ENCODE results near the gene TSPAN4. TPM values are rescaled to one million over a fixed set of nuclear protein-coding genes. Genes with fewer than 3 reads are reported as not detected.

TSPAN4 gene
- total RNA-seq, 1 experiment from 2014 or later, result 50.3 TPM

GRCh38 chr11:824292-824880 is 18.3 kb upstream of the TSPAN4 start:
- Histone ChIP-seq H3K4me3 (replicated peaks in 1 of 2; ENCODE audit: low read depth in 1 of 2, low read length in 2 of 2) (no peak overlapping the region), H2AFZ (ENCODE audit: low read depth, low read length, poor library complexity, severe bottlenecking) (no peak overlapping the region), H3K4me2 (ENCODE audit: low read length) (no peak overlapping the region), H3K27ac (ENCODE audit: low read depth, low read length) (no peak overlapping the region), H3K9me3 (ENCODE audit: control insufficient read depth in 1 of 2, insufficient read depth in 1 of 2, low read depth in 1 of 2, low read length in 2 of 2) (no peaks in the 10 kb centered on the region), H4K20me1 (ENCODE audit: insufficient read depth) (no peaks in the 10 kb centered on the region), H3K9me2 (ENCODE audit: insufficient read depth) (no peaks in the 10 kb centered on the region), H3K9ac (ENCODE audit: low read length) (no peak overlapping the region), H3K27me3 (ENCODE audit: insufficient read depth, low read length) (no peaks in the 10 kb centered on the region), H3K4me1 (ENCODE audit: control insufficient read depth in 1 of 2, insufficient read depth in 2 of 2, low read length in 2 of 2) (peaks cover 34 to 52% of the 10 kb centered on the region in 2 experiments), H3K36me3 (ENCODE audit: control insufficient read depth in 1 of 2, insufficient read depth in 2 of 2, low read length in 2 of 2) (no peaks in the 10 kb centered on the region), H3K79me2 (ENCODE audit: insufficient read depth, low read length) (peaks cover 22% of the 10 kb centered on the region)
- CTCF ChIA-PET, result no interaction called here
- intact Hi-C loops (cut with micrococcal nuclease), result no loop called here
- POLR2A ChIA-PET, result no interaction called here
- RAD21 ChIA-PET (ENCODE audit: low non-redundant PET in 1 of 2, low total read pairs in 2 of 2, uncharacterized antibody in 2 of 2, unreplicated experiment in 2 of 2), result no interaction called here
- no TSS peak for BruUV-seq (replicated peaks)
- no peak for ATAC-seq
- no peak for DNase-seq (ENCODE audit: low read depth, low spot score)
- no peak for TF ChIP-seq CEBPB (IDR thresholded peaks at IDR 0.05; ENCODE audit: low read depth)
- TF ChIP-seq CTCF (IDR thresholded peaks at IDR 0.05 in 2 of 3, conservative IDR thresholded peaks at IDR 0.05 in 1 of 3; ENCODE audit: borderline replicate concordance in 1 of 3, insufficient read depth in 1 of 3, low read depth in 2 of 3, low read length in 2 of 3), result no peak
- no peak for TF ChIP-seq EZH2 (IDR thresholded peaks at IDR 0.05)
- no peak for TF ChIP-seq JUND (IDR thresholded peaks at IDR 0.05)
- TF ChIP-seq YY1 (IDR thresholded peaks at IDR 0.05; ENCODE audit: extremely low read depth, insufficient replicate concordance, low read depth, low read length), result no peak
- TF ChIP-seq ZFX (IDR thresholded peaks at IDR 0.05), result no peak
- no peak for TF ChIP-seq SP1 (IDR thresholded peaks at IDR 0.05; ENCODE audit: low read depth)
- TF ChIP-seq MAX (IDR thresholded peaks at IDR 0.05), result no peak

GRCh38 chr11:824942-825341 is 17.7 kb upstream of the TSPAN4 start:
- DNase-seq (ENCODE audit: low read depth, low spot score) (no peak), ATAC-seq (no peak)
- no peak overlapping the region for H2AFZ ChIP-seq (ENCODE audit: low read depth, low read length, poor library complexity, severe bottlenecking)
- H3K9me2 ChIP-seq (ENCODE audit: insufficient read depth), result no peaks in the 10 kb centered on the region
- no peaks in the 10 kb centered on the region for H3K9me3 ChIP-seq (ENCODE audit: control insufficient read depth in 1 of 2, insufficient read depth in 1 of 2, low read depth in 1 of 2, low read length in 2 of 2)
- H3K79me2 ChIP-seq (ENCODE audit: insufficient read depth, low read length), result peaks cover 22% of the 10 kb centered on the region
- intact Hi-C loops (cut with micrococcal nuclease), result no loop called here
- H3K27me3 ChIP-seq (ENCODE audit: insufficient read depth, low read length), result no peaks in the 10 kb centered on the region
- peak overlapping the region; percentile 32; the same call in 1 of the 2 replicates for H3K27ac ChIP-seq (ENCODE audit: low read depth, low read length)
- no peak overlapping the region for H3K4me2 ChIP-seq (ENCODE audit: low read length)
- H4K20me1 ChIP-seq (ENCODE audit: insufficient read depth), result no peaks in the 10 kb centered on the region
- H3K9ac ChIP-seq (ENCODE audit: low read length), result no peak overlapping the region
- ChIA-PET POLR2A (no interaction called here), RAD21 (ENCODE audit: low non-redundant PET in 1 of 2, low total read pairs in 2 of 2, uncharacterized antibody in 2 of 2, unreplicated experiment in 2 of 2) (no interaction called here), CTCF (no interaction called here)
- no peaks in the 10 kb centered on the region for H3K36me3 ChIP-seq (ENCODE audit: control insufficient read depth in 1 of 2, insufficient read depth in 2 of 2, low read length in 2 of 2)
- no TSS peak for BruUV-seq (replicated peaks)
- TF ChIP-seq SIN3A (IDR thresholded peaks at IDR 0.05; ENCODE audit: low read depth) (no peak), MAX (IDR thresholded peaks at IDR 0.05) (no peak), RAD21 (IDR thresholded peaks at IDR 0.05; ENCODE audit: low read depth) (no peak), ELF1 (IDR thresholded peaks at IDR 0.05; ENCODE audit: borderline replicate concordance, low read depth) (no peak), EGR1 (IDR thresholded peaks at IDR 0.05; ENCODE audit: low read depth) (no peak), JUND (IDR thresholded peaks at IDR 0.05) (no peak), CEBPB (IDR thresholded peaks at IDR 0.05; ENCODE audit: low read depth) (no peak), POLR2AphosphoS5 (IDR thresholded peaks at IDR 0.05; ENCODE audit: low read depth, low read length) (no peak)
- H3K4me3 ChIP-seq (replicated peaks in 1 of 2; ENCODE audit: low read depth in 1 of 2, low read length in 2 of 2), result no peak overlapping the region
- peaks cover 34 to 52% of the 10 kb centered on the region in 2 experiments for H3K4me1 ChIP-seq (ENCODE audit: control insufficient read depth in 1 of 2, insufficient read depth in 2 of 2, low read length in 2 of 2)

Measured in HCT116 (cell line).